Measurements from ENCODE around the gene ELOF1. TPM values are rescaled to one million over a fixed set of nuclear protein-coding genes. Genes with fewer than 3 reads are reported as not detected.

The ELOF1 gene
- total RNA-seq, 4 donors from 2014 or later, result 19.9 to 29.2 (median 27.4) TPM

DNA sequence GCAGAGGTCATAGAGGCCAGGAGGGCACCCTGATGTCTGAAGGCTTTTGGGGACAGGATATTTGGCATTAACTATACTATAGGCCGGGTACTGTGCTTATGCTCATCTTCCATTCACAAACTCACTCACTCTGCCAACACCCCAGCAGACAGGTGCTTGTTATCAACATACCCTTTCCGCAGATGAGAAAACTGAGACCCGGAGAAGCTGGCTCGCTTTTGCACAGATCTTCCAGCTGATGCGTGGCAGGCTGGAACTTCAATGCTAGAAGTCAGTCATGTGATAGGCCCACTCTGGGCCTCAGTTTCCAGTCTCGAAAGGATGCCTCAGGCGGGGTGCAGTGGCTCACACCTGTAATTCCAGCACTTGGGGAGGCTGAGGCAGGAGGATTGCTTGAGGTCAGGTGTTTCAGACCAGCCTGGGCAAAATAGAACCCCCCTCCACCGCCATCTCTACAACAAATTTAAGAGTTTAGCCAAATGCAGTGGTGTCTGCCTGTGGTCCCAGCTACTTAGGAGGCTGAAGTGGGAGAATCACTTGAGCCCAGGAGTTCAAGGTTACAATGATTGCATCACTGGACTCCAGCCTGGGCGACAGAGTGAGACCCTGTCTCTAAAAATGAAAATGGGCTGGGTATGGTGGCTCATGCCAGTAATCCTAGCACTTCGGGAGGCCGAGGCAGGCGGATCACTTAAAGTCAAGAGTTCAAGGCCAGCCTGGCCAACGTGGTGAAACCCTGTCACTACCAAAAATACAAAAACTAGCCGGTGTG is 10.9 kb downstream of the ELOF1 start:
- TF ChIP-seq, protein P1, sequence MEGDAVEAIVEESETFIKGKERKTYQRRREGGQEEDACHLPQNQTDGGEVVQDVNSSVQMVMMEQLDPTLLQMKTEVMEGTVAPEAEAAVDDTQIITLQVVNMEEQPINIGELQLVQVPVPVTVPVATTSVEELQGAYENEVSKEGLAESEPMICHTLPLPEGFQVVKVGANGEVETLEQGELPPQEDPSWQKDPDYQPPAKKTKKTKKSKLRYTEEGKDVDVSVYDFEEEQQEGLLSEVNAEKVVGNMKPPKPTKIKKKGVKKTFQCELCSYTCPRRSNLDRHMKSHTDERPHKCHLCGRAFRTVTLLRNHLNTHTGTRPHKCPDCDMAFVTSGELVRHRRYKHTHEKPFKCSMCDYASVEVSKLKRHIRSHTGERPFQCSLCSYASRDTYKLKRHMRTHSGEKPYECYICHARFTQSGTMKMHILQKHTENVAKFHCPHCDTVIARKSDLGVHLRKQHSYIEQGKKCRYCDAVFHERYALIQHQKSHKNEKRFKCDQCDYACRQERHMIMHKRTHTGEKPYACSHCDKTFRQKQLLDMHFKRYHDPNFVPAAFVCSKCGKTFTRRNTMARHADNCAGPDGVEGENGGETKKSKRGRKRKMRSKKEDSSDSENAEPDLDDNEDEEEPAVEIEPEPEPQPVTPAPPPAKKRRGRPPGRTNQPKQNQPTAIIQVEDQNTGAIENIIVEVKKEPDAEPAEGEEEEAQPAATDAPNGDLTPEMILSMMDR (IDR thresholded peaks at IDR 0.05; ENCODE audit: low read depth), result no peak

- TF ChIP-seq, protein P1 (IDR thresholded peaks at IDR 0.05; ENCODE audit: low read depth), result no peak
These were observed 17.8 kb downstream of the ELOF1 start for GRCh38 chr19:11541238-11541637.

DNA sequence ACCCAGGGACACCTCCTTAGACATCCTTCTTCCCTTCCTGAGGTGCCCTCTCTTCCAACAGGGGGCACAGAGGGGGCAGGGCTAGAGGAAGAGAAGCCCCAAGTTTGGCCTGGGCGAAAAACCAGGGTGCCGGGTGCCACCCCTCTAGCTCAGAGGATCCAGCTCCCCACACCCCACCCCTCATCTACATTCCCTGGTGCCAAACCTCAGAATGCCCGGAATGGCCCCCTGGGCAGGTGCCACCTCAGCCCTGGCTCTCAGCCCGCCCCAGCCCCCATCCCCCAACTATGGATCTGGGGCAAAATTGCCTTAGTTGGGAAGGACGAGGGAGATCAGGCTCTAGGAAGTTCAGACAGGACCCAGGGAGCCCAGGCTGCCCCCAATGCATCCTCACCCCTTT is 18.4 kb downstream of the ELOF1 start:
- TF ChIP-seq, protein P1 (IDR thresholded peaks at IDR 0.05; ENCODE audit: low read depth), result no peak

GRCh38 chr19:11539495-11540365 is 19.3 kb downstream of the ELOF1 start:
- TF ChIP-seq, protein P1 (IDR thresholded peaks at IDR 0.05; ENCODE audit: low read depth), result no peak

GRCh38 chr19:11538232-11539036 is 20.6 kb downstream of the ELOF1 start, which contains the start of gene CNN1:
Gene CNN1 (plus strand): TSS chr19:11538851. CDS start chr19:11538928, 77 bp downstream.
- TF ChIP-seq, protein P1 (IDR thresholded peaks at IDR 0.05; ENCODE audit: low read depth), result no peak

- TF ChIP-seq, protein P1 (IDR thresholded peaks at IDR 0.05; ENCODE audit: low read depth), result no peak
These were observed 23.0 kb downstream of the ELOF1 start for GRCh38 chr19:11535792-11536595.
